K562 (cell line): ENCODE results near the gene HS3ST3B1. TPM values are rescaled to one million over a fixed set of nuclear protein-coding genes. Genes with fewer than 3 reads are reported as not detected.
A peak's percentile ranks its signal among the peaks of the same experiment; 100 is the strongest.

ENCODE experiments used
- ATAC-seq: fragments of 200-7000 bp; cut with Tn5 transposase; 3 replicates; pipeline ENCODE4 v1.9.1; 2020; ENCODE audit warnings: moderate library complexity
- BruUV-seq: library from RNA; stranded (reverse); fragments of 400-500 nt; replicated peaks from 2 replicates; lab custom pipeline; 2021; lab: Mats Ljungman, UMichigan
- CTCF ChIA-PET: fragments of 300-600 bp; formaldehyde crosslinking; extraction: SDS; loops from one replicate; lab custom pipeline; 2021; ENCODE audit warnings: low intra/inter-chr PET ratio; lab: Yijun Ruan, JAX
- POLR2A ChIA-PET: fragments of 300-600, 350-650 bp; sonication (Branson Sonifier 250); formaldehyde crosslinking; extraction: SDS; loops from one replicate; lab custom pipeline; 2021; ENCODE audit warnings: antibody characterized with exemption, inconsistent platforms; lab: Yijun Ruan, JAX
- DNase-seq, 4 experiments: peaks; one replicate each; pipeline versions ENCODE4 v3.0.0 to v3.0.0-alpha.2; 2011 to 2018; ENCODE audit warnings: low spot score in 3 of 4, mixed read lengths in 3 of 4; ENCODE audit errors: extremely low read depth in 1 of 4
- FAIRE-seq: peaks from 2 replicates; lab custom pipeline; 2011; peaks lifted over from hg19 to GRCh38; lab: Jason Lieb, UNC
- H2AFZ ChIP-seq: 2 replicates; pipeline ENCODE4 v1.6.0; 2011; ENCODE audit warnings: low read depth, low read length, control low read depth, inconsistent platforms
- H3K27ac ChIP-seq: fragments of 200-600 bp; 3 replicates; pipeline ENCODE4 v1.8.0; 2011; ENCODE audit warnings: low read depth, mild to moderate bottlenecking, control low read depth, inconsistent platforms, low read length, moderate library complexity, mixed read lengths; ENCODE audit errors: extremely low read depth
- H3K27me3 ChIP-seq, 2 experiments: fragments of 300-600 bp in 1 of 2; 2 replicates in 1 of 2; 3 replicates in 1 of 2; pipeline versions ENCODE4 v1.6.0 to v1.8.0; 2011; ENCODE audit warnings: inconsistent platforms in 2 of 2, low read length in 2 of 2, mild to moderate bottlenecking in 1 of 2, mixed read lengths in 1 of 2, moderate library complexity in 1 of 2; ENCODE audit not compliant: control insufficient read depth in 2 of 2, insufficient read depth in 2 of 2
- H3K36me3 ChIP-seq: fragments of 300-600 bp; 3 replicates; pipeline ENCODE4 v1.8.0; 2011; ENCODE audit warnings: mild to moderate bottlenecking, low read length, inconsistent platforms; ENCODE audit not compliant: control insufficient read depth, insufficient read depth
- H3K4me1 ChIP-seq, 2 experiments: fragments of 200-600 bp in 1 of 2; replicated peaks in 1 of 2; 2 replicates in 1 of 2; 3 replicates in 1 of 2; pipeline versions ENCODE4 v1.5.1 to v1.8.0; 2011; ENCODE audit warnings: inconsistent platforms in 2 of 2, low read length in 2 of 2, mild to moderate bottlenecking in 1 of 2, mixed read lengths in 1 of 2, moderate library complexity in 1 of 2; ENCODE audit not compliant: control insufficient read depth in 2 of 2, insufficient read depth in 2 of 2
- H3K4me2 ChIP-seq: 2 replicates; pipeline ENCODE4 v1.6.1; 2011; ENCODE audit warnings: low read length, control low read depth, inconsistent platforms, mixed read lengths; ENCODE audit not compliant: insufficient read depth
- H3K4me3 ChIP-seq: fragments of 200-600 bp; sonication (generic), shearing (Covaris generic); 2 replicates; pipeline ENCODE4 v1.5.1; 2016; ENCODE audit warnings: control low read depth, inconsistent platforms
- H3K79me2 ChIP-seq: fragments of 200-600 bp; 3 replicates; pipeline ENCODE4 v1.8.0; 2011; ENCODE audit warnings: low read length, inconsistent platforms; ENCODE audit not compliant: control insufficient read depth, insufficient read depth
- H3K9ac ChIP-seq, 2 experiments: 2 replicates each; pipeline versions ENCODE4 v1.6.0 to v1.6.1; 2011; ENCODE audit warnings: low read depth in 2 of 2, low read length in 2 of 2, control low read depth in 1 of 2, inconsistent platforms in 1 of 2, mild to moderate bottlenecking in 1 of 2, mixed read lengths in 1 of 2; ENCODE audit not compliant: insufficient read depth in 1 of 2
- H3K9me1 ChIP-seq: one replicate; pipeline ENCODE4 v1.6.0; 2011; ENCODE audit warnings: inconsistent platforms, mild to moderate bottlenecking, low read length, moderate library complexity; ENCODE audit not compliant: control insufficient read depth, insufficient read depth
- H3K9me3 ChIP-seq: replicated peaks from 2 replicates; pipeline ENCODE4 v1.5.1; 2011; ENCODE audit warnings: low read depth, low read length, inconsistent platforms; ENCODE audit not compliant: control insufficient read depth, insufficient read depth
- H4K20me1 ChIP-seq: replicated peaks from 2 replicates; pipeline ENCODE4 v1.6.1; 2011; ENCODE audit warnings: low read length, inconsistent platforms, mixed read lengths; ENCODE audit not compliant: control insufficient read depth, insufficient read depth
- BCOR ChIP-seq: fragments of 450-650 bp; IDR thresholded peaks from 2 replicates; pipeline ENCODE4 v1.6.1; 2016
- GMEB1 ChIP-seq: fragments of 250-450 bp; sonication (Bioruptor Pico); IDR thresholded peaks from 2 replicates; pipeline ENCODE4 v1.4.0; 2020; ENCODE audit warnings: mild to moderate bottlenecking
- RBFOX2 ChIP-seq: fragments of 200-400 bp; formaldehyde crosslinking; IDR thresholded peaks from 2 replicates; pipeline ENCODE4 v1.6.1; 2017; ENCODE audit warnings: low read depth, mild to moderate bottlenecking, low read length, moderate library complexity
- TGIF2 ChIP-seq: sonication (generic); formaldehyde crosslinking; IDR thresholded peaks from 2 replicates; pipeline ENCODE4 v1.8.1; 2022; ENCODE audit warnings: mild to moderate bottlenecking, missing genetic modification reagents, moderate library complexity
- USF1 ChIP-seq: sonication (generic); formaldehyde crosslinking; IDR thresholded peaks from 2 replicates; pipeline ENCODE4 v1.9.0; 2022; ENCODE audit warnings: mild to moderate bottlenecking, missing genetic modification reagents
- WGBS: fragments of 100-300 bp; shearing (Covaris generic); methylation state at CpG from one replicate; pipeline ENCODE4 v1.1.6; 2016; ENCODE audit warnings: low coverage, mixed read lengths; ENCODE audit not compliant: insufficient coverage; ENCODE audit errors: missing lambda C conversion rate; 5-methylcytosine and 5-hydroxymethylcytosine counted together
- in situ Hi-C: fragments of 300-500 bp; cut with MboI; formaldehyde crosslinking; loops from 4 replicates; pipeline ENCODE4 v1.15.0; 2018; ENCODE audit warnings: inconsistent platforms, mixed read lengths
- intact Hi-C: fragments of 100-400 bp; cut with micrococcal nuclease; formaldehyde crosslinking; loops from 2 replicates; pipeline ENCODE4 v1.14.2; 2022
- polyA plus RNA-seq, 8 experiments: library from polyadenylated mRNA; depleted of rRNA in 4 of 8; stranded (reverse) in 5 of 8; unstranded in 3 of 8; fragments of >200 nt; fragmentation: Nextera tagmentation in 2 of 8; fragmentation: Illumina TruSeq in 1 of 8; extraction: Ambion mirVana in 2 of 8; extraction: Trizol in 1 of 8; gene quantifications; 2 replicates each; pipeline versions ENCODE4 v1.2.1 to v1.2.3, GENCODE V29; 2011 to 2014; ENCODE audit warnings: inconsistent platforms in 1 of 8, missing spikeins in 1 of 8
- total RNA-seq, 7 experiments: library from RNA; depleted of rRNA in 6 of 7; stranded (reverse); fragments of >200 nt in 6 of 7; fragmentation: Illumina TruSeq in 2 of 7; extraction: Trizol in 2 of 7; gene quantifications; 2 replicates each; pipeline versions ENCODE4 v1.2.1 to v1.2.3, GENCODE V29; 2011 to 2021; ENCODE audit warnings: low replicate concordance in 1 of 7
- TF ChIP-seq, protein P1 (sequence below): fragments of 450-650 bp; IDR thresholded peaks from 2 replicates; pipeline ENCODE4 v1.6.1; 2016; ENCODE audit warnings: mild to moderate bottlenecking, moderate library complexity

HS3ST3B1 gene
- total and polyA plus RNA-seq, 9 of the 15 experiments (the other 6 are each of a cell fraction or from before 2014, with no cell fraction given), result 1.9 to 12.9 (median 3.7) TPM

DNA sequence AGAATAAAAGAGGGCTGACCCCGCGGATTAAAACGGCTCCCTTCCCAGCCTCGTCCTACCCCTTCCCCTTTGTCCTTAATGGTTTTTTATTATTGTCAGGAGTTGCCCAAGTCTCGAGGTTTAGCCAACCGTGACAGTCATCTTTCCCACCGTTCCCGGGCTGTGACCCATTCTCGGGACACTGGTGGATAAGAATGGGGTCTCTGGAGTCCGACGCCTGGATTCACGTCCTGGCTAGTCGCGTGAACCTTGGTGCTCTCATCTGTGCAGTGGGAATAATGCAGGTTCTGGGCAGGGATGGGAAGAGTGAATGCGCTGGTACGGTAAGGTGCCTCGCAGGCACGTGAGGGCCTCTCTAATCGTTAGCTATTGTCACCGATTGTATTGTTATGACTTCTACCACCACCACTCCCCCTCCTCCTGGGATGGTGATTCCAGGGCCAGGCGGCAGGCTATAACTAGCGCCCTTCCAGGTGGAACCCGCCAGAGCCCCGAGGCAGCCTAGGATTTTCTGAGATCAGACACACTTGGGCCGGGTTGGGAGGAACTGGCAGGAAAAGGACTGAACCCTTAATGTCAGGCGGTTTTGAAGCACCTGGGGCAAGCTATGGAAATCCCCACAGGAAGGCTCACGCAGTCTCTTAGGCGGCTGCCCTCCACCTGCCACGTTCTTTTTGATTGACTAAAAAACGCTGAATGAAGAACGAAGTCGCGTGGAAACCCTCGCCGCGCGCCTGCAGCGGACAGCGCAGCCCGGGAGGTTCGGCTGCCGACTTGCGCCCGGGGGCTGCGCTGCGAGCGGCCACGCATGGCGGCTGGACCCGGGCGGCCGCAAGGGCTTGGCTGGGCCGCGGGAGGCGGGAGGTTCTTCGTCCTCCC, 2.7 kb downstream of the HS3ST3B1 start:
- H3K4me3 ChIP-seq, result peak overlapping the region; percentile 54
- 22% methylated on average over 39 of the region's 56 CpGs for WGBS
- ATAC-seq (no peak), DNase-seq (peak in 2 of 4 experiments; percentile 10 to 18), FAIRE-seq (no peak)
- peaks cover 75% of the 10 kb centered on the region for H3K79me2 ChIP-seq
- ChIA-PET CTCF (no interaction called here), POLR2A (no interaction called here)
- H3K4me2 ChIP-seq, result peak overlapping the region; percentile 75
- intact Hi-C loops (loop anchor here (5.0 kb wide), 1 partner anchor 34 kb away; no protein-coding TSS in a partner anchor), in situ Hi-C loops (no loop called here)
- no peaks in the 10 kb centered on the region for H3K9me1 ChIP-seq
- H3K36me3 ChIP-seq, result peaks cover 11% of the 10 kb centered on the region; the same call in 1 of the 3 replicates
- H2AFZ ChIP-seq, result peak overlapping the region; percentile 87
- H3K27me3 ChIP-seq, result no peaks in the 10 kb centered on the region
- H3K9me3 ChIP-seq, result no peaks in the 10 kb centered on the region
- H3K9ac ChIP-seq, result peak overlapping the region; percentile 73 to 96
- BruUV-seq, result no TSS peak
- H3K4me1 ChIP-seq, result peaks cover 32 to 43% of the 10 kb centered on the region in 2 experiments; a peak in 4 of 5 replicates
- peak overlapping the region; percentile 64 for H3K27ac ChIP-seq
- 0 out of 2 replicates have a peak, but pooled peaks cover 6% of the 10 kb centered on the region for H4K20me1 ChIP-seq
- TF ChIP-seq GMEB1 (0 out of 2 replicates have a peak, but pooled peaks have one; percentile 11), RBFOX2 (peak; percentile 48), USF1 (0 out of 2 replicates have a peak, but pooled peaks have one; percentile 31), TGIF2 (CRISPR knock-in tag) (no peak), BCOR (0 out of 2 replicates have a peak, but pooled peaks have one; percentile 23)
- TF ChIP-seq, protein P1, sequence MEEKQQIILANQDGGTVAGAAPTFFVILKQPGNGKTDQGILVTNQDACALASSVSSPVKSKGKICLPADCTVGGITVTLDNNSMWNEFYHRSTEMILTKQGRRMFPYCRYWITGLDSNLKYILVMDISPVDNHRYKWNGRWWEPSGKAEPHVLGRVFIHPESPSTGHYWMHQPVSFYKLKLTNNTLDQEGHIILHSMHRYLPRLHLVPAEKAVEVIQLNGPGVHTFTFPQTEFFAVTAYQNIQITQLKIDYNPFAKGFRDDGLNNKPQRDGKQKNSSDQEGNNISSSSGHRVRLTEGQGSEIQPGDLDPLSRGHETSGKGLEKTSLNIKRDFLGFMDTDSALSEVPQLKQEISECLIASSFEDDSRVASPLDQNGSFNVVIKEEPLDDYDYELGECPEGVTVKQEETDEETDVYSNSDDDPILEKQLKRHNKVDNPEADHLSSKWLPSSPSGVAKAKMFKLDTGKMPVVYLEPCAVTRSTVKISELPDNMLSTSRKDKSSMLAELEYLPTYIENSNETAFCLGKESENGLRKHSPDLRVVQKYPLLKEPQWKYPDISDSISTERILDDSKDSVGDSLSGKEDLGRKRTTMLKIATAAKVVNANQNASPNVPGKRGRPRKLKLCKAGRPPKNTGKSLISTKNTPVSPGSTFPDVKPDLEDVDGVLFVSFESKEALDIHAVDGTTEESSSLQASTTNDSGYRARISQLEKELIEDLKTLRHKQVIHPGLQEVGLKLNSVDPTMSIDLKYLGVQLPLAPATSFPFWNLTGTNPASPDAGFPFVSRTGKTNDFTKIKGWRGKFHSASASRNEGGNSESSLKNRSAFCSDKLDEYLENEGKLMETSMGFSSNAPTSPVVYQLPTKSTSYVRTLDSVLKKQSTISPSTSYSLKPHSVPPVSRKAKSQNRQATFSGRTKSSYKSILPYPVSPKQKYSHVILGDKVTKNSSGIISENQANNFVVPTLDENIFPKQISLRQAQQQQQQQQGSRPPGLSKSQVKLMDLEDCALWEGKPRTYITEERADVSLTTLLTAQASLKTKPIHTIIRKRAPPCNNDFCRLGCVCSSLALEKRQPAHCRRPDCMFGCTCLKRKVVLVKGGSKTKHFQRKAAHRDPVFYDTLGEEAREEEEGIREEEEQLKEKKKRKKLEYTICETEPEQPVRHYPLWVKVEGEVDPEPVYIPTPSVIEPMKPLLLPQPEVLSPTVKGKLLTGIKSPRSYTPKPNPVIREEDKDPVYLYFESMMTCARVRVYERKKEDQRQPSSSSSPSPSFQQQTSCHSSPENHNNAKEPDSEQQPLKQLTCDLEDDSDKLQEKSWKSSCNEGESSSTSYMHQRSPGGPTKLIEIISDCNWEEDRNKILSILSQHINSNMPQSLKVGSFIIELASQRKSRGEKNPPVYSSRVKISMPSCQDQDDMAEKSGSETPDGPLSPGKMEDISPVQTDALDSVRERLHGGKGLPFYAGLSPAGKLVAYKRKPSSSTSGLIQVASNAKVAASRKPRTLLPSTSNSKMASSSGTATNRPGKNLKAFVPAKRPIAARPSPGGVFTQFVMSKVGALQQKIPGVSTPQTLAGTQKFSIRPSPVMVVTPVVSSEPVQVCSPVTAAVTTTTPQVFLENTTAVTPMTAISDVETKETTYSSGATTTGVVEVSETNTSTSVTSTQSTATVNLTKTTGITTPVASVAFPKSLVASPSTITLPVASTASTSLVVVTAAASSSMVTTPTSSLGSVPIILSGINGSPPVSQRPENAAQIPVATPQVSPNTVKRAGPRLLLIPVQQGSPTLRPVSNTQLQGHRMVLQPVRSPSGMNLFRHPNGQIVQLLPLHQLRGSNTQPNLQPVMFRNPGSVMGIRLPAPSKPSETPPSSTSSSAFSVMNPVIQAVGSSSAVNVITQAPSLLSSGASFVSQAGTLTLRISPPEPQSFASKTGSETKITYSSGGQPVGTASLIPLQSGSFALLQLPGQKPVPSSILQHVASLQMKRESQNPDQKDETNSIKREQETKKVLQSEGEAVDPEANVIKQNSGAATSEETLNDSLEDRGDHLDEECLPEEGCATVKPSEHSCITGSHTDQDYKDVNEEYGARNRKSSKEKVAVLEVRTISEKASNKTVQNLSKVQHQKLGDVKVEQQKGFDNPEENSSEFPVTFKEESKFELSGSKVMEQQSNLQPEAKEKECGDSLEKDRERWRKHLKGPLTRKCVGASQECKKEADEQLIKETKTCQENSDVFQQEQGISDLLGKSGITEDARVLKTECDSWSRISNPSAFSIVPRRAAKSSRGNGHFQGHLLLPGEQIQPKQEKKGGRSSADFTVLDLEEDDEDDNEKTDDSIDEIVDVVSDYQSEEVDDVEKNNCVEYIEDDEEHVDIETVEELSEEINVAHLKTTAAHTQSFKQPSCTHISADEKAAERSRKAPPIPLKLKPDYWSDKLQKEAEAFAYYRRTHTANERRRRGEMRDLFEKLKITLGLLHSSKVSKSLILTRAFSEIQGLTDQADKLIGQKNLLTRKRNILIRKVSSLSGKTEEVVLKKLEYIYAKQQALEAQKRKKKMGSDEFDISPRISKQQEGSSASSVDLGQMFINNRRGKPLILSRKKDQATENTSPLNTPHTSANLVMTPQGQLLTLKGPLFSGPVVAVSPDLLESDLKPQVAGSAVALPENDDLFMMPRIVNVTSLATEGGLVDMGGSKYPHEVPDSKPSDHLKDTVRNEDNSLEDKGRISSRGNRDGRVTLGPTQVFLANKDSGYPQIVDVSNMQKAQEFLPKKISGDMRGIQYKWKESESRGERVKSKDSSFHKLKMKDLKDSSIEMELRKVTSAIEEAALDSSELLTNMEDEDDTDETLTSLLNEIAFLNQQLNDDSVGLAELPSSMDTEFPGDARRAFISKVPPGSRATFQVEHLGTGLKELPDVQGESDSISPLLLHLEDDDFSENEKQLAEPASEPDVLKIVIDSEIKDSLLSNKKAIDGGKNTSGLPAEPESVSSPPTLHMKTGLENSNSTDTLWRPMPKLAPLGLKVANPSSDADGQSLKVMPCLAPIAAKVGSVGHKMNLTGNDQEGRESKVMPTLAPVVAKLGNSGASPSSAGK, result peak; percentile 57
